NCI-H226 (cell line): Measurements from ENCODE around the gene YIPF5.

Experiments
- DNase-seq: peaks from one replicate; pipeline ENCODE4 v3.0.0-alpha.2; 2015

Gene YIPF5

DNA sequence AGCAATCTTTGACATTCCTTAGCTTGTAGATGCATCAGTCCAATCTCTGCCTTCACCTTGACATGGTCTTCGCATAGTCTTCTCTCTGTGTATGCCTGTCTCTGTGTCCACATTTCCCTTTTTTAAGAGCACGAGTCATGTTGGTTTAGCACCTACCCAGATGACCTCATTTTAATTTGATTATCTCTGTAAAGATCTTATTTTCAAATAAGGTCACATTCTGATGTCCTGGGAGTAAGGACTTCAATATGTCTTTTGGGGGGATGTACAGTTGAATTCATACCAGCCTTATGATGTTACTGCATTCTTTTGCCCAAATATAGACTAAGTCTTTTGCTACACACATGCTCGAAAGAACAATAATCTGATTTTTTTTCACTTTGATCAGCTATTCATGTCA lies 7.1 kb upstream of the YIPF5 start:
- DNase-seq = no peak

DNA sequence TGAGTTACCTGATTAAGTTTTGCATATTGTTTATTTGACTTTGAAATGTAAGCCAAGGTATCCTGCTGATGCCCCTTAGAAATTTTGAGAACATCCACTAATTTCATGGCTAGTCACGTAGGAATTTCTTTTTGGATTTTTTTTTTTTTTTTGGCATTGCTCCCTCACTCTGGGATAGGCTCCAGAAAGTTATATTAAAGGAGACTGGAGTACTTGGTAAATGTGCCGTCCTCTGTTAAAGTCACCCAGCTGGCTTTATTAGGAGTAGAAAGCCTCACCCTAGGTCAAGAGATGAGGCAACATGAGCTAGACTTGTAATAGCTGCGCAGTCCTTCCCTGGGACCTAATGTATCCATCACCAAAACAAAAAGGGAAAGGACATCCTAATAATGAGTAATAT lies 3.3 kb upstream of the YIPF5 start:
- no peak for DNase-seq

DNA sequence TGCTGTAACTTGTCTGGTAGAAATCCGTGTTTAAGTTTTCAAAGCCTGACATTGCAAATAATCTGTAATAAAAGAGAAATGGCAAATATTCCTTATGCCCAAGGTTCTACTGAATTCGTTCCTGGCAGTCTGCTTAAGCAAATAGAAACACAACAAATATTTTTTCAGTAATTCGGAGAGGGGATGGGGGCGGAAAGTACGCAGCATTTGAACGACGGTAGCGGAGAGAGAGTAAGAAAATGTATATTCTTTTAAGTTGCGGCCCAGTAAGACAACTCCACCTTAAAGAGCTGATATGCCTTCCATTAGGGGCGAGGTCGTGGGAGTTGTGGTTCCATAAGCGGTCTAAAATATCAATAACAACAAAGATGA lies 569 bp downstream of the YIPF5 start:
- DNase-seq = no peak

DNA sequence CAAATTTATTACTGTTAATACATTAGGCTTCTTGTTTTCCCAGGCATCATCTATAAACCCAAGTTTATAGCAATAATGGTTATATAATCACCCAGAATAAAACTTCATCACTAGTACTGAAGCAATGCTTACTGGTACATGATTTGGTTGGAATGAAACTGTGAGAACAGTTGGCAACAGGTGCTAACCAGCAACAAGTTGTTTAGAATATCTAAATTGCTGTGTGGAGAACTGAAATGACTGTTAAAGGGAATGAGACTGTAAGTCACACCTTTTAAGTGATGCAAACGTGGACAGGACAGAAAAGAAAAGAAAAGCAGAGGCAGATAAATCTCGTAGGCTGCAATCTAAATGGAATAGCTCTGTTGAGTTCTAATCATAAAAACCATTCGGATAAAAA lies 2.5 kb downstream of the YIPF5 start:
- DNase-seq = no peak

DNA sequence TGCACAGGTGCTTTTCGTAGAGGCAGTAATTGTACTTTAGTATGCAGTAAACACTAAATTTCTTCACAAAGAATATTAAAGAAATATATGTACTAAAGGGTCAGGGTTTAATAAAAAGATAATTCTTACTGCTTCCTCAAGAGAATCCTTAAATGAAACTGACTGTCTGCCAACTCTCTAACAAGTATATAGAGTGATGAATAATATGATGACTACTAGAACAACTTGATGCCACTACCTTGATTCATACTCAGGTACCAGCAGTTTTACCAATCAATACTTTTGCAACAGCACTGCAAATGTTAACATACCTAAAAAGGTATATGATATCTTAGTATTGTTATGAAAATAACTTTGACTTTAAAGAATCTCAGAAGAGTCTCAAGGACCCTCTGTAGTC lies 3.8 kb downstream of the YIPF5 start:
- DNase-seq = no peak

DNA sequence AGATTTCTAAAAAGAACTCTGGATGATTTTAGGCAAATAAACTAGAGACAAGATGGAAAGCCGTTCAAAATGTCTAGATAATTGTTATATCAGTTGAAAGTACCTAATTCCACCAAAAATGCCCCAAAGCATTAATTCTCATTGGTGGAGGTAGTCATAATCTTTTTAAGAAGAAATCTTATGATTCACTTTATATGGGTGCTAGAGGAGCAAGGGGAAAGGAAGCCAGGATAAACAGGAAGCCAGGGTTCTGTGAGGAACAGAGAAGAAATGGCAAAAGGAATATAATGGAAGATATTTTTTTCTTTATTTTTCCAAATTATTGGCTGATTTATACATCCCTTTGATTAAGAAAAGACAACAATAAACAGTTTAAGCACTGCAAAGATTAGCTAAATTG lies 7.8 kb downstream of the YIPF5 start:
- no peak for DNase-seq

DNA sequence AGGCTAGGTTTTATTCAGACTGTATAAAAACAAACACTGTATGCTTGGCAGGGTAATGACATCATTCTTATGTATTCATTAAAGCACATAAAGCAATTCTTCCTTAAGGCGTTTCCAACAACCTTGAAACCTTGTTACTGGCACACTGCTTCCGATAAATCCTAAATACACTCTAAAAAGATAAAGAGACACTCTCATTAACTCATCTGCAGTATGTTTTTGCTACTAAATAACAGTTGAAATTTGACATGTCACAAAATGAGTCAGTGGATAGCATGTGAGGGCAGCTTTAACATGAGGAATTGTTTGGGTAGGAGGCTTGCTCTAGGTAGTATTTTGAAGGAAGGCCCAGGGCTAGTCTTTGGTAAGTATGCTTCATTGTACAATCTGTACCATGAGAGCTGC lies 13.7 kb downstream of the YIPF5 start:
- peak; percentile 49 for DNase-seq

DNA sequence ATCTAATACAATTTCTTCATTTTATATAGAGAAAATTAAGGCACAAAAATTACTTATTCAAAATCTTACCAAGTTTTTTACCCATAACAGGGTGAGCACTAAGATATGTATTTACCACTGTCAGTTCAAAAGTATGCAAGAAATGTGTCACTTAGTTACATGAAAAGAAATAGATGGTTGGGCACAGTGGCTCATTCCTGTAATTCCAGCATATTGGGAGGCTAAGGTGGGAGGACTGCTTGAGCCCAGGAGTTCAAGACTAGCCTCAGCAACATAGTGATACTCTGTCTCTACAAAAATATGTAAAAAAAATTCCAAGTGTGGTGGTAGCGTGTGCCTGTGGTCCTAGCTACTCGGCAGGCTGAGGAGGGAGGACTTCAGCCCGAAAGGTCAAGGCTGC lies 19.4 kb downstream of the YIPF5 start:
- peak; percentile 19 for DNase-seq

DNA sequence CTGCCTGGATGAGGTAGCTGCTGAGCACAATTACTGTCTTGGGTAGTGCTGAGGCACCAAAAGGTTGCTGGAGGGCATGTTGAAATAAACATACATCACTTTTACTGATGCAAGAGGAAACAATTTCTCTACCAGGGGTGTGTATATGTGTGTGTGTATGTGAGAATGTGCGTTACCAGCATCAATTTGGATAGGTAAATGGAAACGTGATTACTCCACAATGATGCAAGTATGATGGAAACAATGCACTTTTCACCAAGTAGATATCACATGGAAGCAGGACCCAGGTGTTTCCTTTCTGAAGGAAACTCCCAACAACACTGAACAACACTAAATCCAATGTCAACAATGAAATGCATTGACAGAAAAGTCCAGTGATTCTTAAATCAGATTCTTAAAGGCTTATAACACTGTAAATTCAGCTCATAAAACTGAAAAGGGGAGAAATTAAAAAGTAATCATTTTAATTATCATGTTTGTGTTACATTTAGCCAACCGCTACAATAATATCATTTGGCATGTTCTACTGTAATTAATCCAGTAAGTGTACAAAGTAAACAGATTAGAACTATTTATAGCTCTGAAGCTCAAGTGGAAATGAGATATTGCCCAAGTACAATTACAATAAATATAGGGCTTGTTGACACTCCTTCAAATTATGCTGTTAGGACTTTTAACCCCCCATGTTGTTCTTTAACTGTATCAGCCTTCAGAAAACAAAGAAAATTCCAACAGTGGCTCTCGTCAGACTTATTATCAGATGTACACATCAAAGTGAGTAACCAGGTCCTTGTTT lies 25.3 kb downstream of the YIPF5 start:
- peak; percentile 16 for DNase-seq

DNA sequence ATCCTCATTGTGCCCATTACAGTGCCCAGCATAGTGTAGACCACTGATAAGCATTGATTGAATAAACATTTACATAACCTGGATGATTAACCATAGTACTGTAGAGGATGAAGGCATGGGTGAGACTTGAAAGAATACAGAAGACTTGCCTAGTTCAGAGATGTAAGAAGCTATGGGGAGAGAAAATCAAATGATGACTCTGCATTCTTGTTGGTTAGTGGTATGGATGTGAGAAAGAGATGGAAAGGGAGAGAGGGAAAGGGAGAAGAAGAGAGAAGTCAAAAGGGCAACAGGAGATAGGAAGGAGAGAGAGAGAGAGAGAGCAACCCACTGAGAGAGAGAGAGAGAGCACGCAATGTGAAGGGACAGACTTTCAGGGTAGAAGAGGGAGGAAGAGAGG lies 26.8 kb downstream of the YIPF5 start:
- DNase-seq = no peak

DNA sequence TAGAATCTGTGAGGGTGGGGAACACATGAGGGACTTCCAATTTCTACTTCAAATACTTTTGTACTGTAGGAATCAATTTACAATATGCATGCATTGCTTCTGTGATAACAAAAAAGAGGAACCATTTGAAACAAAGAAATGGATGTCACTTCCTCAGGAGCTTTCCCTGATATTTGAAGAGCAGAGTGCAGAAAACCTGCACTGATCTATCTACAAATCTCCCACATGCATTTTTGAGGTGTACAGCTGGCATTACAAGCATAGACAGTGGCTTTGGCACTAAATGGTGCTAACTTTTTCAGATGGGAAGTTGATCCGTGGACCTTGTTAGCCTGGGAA lies 27.7 kb downstream of the YIPF5 start:
- no peak for DNase-seq

DNA sequence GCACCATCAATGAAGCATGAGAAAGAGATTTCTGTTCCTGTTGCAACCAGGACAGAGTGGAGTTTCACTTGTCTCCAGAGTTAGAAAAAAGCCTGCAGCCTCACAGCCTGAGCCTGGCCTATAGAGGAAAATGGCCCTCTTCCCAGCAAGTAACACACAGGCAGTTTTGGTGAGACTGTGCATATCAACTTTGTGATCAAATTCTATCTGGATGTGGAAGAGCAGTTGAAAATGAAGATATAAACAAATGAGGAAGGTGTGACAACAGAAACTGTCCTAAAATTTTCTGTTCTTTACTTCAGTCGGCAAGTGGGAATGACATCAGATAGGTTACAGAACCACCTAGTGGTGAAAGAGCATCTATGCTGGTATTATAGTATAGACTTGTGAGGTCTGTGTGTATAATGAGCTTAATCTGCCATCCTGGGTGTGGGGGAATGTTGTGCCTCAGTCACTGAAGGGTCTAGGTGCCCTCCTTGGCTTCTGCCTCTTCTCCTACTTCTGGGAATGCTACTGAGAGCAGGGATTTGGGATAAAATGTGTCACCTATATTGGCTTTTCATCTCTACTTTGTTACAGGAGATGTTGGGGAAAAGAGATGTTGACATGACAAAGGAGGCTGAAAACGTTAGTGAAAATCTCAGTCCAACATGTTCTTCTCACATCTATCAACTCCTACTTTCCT lies 28.2 kb downstream of the YIPF5 start:
- DNase-seq = peak; percentile 31

DNA sequence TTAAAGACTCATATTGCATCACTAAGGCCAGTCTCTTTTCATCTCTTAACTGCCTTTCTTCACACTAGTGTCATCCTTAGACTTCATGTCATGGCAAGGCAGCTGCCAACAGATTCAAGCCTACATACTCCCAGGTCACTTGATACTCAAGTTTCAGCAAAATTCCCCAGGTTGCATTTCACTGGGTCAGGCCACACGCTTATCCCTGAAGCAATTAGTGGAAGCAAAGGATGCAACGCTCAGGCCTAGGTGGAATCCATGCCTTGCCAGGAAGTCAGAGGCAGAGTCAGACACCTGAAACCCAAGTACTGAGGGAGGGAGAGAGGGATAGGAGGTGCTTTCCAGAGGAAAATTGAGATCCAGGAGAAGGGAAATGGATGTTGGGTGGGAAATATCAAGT lies 28.9 kb downstream of the YIPF5 start:
- no peak for DNase-seq

DNA sequence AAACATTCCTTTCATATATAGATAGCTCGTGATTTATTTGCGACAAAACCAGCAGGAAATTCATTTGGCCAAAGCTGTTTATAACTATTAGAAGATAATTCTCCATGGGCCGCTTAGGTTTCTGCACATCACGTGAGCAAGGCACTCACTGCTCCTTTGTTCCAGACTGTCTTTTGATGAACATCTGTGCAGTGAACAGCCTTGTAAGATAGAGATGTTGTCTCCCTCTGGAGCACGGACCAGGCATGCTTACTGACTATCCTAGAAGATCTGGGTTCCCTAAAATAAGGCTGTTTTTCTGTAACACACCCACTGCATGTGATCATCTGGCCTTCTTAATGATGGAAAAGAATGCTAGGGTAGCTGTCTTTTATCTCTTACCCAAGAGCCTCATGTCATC lies 30.9 kb downstream of the YIPF5 start:
- no peak for DNase-seq

DNA sequence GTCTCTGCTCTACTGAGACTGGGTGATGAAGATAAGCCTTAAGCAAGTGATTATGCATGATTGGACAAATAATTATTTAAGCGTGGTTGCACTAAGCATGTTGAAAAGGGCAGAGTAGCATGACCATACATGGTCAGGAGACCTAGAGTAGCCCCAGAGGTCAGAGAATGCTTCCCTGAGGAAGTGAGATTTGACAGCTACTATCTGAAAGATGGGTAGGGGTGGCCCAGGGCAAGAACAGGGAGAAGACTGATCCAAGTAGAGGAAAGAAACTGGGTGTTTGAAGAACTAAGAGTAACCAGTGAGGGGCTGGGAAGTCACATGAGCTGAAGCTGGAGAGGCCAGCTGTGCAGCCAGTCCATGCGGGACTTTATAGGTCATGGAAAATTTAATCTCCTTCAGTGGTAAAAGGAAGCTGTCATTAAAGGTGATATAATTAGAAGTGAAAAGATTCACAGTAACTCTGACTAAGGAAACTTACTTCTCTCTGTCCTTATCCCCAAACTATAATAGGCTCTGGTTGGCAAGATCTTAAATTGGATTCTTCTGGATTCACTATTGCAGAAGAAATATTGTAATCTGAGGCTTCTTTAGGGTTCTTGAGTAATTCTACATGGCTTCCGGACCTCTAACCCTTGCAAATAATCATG lies 35.2 kb downstream of the YIPF5 start:
- no peak for DNase-seq

DNA sequence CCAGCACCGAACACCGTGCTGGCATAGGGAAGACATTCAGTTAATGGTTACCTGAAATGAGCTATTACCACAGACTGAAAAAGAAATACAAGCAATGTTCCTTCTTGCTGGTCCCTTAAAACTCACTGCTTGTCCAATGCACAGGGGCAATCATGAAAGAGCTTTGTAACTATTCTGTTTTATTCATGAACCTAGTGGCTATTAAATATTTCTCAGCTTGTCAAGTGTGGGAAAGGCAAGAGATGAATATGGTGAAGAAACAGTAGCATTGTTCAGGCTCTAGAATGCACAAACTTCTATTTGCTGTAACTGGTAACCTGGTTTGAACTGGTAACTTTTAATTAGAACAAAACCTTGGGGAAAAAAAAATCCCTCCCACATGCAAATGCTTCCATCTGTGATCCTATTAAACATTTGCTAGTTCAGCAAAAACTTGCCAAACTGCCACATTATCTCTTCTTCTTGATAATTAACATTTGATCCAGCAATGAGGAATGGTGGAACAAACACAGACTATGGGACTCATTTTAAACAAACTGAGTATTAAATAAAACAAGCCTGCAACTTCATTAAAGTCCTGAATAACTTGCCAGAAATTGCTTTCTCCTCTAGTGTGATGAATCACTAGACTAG lies 36.1 kb downstream of the YIPF5 start:
- DNase-seq = no peak

DNA sequence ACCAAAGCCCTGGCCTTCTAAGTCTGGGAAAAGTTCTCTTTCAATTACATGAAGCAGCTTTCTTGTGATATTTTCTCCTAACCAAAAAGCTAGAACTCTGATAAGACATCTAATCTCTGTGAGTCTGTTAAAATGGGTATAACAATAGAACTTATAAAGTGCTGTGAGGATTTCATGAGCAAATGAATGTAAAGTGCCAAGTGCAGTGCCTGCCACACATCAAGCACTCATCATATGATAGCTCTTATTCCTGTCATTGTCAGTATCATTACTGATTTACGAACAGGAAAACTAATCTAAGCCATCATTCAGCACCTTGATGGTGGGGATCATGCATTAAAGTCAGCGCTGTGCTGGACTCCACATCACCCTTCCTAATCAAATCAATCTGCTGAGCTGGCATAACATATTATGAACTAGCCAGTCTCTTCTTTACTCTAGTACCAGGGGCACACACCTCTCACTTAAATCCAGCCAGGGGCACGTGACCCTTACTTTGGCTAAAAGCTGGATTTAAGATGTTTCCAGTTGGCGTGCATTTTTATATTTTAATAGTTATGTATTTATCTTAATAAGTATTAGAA lies 37.3 kb downstream of the YIPF5 start:
- no peak for DNase-seq

DNA sequence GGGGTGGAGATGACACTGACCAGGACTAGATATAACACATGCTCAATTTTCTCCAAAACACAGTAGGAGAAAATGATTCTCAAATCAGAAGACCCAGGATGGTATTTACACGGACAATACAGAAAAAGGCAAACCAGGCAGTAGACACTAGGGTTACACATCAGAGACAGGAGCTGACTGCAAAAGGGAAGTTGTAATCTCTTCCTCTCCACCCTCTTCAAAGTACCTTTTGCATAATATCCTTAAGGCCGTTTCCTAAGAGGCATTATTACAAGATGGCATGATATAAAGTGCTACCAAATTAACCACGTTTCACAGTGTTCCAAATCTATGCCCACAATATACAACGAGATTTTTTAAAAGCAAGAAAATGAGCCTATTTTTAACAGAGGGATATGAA lies 39.2 kb downstream of the YIPF5 start:
- DNase-seq = no peak

DNA sequence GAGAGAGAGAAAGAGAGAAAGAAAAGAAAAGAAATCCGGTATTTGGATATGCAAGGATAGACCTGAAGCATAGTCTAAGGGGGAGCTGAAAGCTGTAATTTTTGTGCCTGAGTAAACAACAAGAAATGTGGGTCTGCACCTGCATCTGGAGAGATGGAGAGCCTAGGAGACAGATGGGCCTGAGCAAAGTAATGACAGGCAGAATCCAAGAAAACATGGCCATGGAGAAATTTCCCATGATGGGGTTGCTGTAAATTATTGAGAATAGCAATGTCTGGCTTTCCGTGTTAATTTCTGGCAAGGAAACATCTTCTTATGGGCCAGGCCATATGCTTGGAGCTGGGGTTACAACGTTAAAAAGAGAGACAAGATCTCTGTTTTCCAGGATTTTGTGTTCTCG lies 40.2 kb downstream of the YIPF5 start:
- no peak for DNase-seq

DNA sequence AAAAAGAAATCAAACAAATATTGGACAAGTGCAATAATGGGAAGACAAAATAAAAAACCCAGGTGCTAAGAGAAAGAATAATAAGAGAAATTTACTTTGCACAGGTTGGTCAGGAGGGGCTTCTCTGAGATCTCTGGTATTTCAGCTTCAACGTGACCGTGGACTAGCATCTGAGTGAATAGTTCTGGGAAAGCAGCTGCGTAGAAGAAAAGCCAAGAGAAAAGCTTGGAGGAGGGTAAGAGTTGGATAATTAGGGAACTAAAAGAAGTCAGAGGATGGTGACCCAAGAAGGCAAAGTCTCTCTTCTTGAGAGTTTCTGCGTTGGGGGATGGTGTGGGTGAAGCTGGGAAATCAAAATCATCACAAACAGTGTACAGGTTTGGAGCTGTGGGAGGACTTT lies 41.6 kb downstream of the YIPF5 start:
- no peak for DNase-seq

DNA sequence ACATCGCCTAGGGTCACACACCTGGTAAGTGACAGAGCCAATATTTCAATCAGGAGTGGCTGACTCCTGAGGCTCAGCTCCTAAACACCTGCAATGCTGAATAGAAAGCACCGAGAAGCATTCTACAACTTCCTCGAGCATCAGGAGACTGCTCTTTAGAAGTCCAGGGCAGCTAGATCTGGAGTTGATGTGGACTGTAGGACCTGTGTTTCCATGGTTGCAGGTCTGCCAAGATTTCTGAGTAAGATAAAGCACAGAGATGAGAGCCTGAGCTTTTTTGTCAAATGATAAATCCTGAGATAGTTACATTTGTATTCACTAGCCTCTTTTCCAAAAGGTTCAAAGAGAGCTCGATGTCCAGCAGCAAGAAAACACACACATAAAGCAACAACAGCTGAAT lies 43.8 kb downstream of the YIPF5 start:
- DNase-seq = no peak

DNA sequence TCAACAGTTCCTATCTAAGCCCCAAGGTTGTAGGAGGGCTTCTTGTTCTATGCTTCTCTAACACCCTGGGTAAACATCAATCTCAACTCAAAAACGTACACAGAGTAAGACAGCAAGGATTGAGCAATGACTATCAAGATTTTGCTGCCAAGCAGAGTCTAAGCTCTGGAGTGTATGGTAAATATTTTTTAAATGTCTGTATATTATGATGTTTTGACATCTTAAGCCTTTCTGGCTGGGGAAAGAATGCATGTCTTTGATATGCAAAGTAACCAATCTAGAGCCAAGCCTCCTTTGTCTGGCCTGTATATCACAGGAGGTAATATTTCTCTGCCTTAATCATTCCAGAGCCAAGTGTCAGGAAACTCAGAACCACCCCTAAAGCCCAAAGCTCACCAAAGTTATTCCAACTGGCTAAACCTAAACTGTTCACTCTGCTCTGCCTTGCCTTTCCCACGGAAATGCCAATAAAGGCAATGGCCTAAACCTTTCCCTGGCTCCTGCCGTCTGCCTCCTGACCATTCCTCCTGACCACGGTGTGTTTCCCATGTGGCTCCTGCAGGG lies 45.2 kb downstream of the YIPF5 start:
- peak; percentile 85 for DNase-seq

DNA sequence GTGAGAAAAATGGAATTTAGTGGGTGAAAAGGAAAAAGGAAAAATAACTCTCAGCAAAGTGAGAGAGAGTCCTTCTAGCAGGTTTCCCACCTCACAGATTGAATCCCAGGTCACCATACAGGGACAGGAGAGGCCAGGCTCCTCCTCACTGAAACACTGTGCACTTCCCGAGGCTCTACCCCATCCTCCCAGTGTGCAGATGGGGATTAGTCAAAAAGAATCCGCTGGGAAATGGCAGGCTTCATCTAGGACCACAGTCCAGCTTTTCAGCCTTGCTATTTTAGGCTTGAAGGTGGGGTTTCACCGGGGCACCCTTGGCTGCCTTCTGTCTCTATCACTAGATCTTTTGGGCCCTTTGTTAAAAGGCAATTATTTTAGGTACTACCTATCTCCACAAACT lies 47.8 kb downstream of the YIPF5 start:
- no peak for DNase-seq
